ENCODE data around the gene ITFG1.

DNA sequence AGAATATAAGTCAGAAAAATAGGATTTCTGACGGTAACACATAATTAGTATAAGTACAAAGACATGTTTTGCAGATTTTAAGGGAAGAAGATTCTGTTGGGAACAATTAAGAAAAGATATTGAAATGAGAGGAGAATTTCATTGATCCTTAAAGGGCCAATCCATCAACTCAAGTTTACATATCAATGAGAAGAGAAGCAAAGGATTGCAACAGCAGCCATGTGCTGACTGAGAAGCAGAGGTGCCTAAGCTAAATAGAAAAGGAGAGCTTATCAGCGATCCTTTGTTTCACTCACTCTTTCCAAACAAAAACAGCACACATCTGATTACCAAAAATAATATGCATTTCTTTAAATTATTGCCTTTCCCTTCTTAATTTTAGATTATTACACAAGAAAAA lies 94.6 kb downstream of the ITFG1 start:
- TF ChIP-seq, protein P1, sequence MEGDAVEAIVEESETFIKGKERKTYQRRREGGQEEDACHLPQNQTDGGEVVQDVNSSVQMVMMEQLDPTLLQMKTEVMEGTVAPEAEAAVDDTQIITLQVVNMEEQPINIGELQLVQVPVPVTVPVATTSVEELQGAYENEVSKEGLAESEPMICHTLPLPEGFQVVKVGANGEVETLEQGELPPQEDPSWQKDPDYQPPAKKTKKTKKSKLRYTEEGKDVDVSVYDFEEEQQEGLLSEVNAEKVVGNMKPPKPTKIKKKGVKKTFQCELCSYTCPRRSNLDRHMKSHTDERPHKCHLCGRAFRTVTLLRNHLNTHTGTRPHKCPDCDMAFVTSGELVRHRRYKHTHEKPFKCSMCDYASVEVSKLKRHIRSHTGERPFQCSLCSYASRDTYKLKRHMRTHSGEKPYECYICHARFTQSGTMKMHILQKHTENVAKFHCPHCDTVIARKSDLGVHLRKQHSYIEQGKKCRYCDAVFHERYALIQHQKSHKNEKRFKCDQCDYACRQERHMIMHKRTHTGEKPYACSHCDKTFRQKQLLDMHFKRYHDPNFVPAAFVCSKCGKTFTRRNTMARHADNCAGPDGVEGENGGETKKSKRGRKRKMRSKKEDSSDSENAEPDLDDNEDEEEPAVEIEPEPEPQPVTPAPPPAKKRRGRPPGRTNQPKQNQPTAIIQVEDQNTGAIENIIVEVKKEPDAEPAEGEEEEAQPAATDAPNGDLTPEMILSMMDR (conservative IDR thresholded peaks at IDR 0.05; ENCODE audit: low read depth, low read length) = no peak
- TF ChIP-seq EZH2 (IDR thresholded peaks at IDR 0.05; ENCODE audit: low read length, unreplicated experiment) = no peak

All from PC-3 (cell line).